Body of pancreas (tissue), 4 donors: ENCODE results near the gene DUSP5. TPM values are rescaled to one million over a fixed set of nuclear protein-coding genes. Genes with fewer than 3 reads are reported as not detected.

Experiments used
- ATAC-seq: fragments of 150-250 bp; one replicate; pipeline ENCODE4 v1.9.1; 2016
- DNase-seq, 4 donors: peaks; one replicate each; pipeline ENCODE4 v3.0.0-alpha.2; 2019
- H3K27ac ChIP-seq, 4 donors: fragments of 200-600 bp; sonication (generic); 1 replicate in 3 of 4; 2 replicates in 1 of 4; pipeline versions ENCODE4 v1.5.1 to v1.6.1; 2016 to 2019; ENCODE audit warnings: mild to moderate bottlenecking in 1 of 4, mixed read lengths in 1 of 4, moderate library complexity in 1 of 4
- H3K27me3 ChIP-seq, 2 donors: fragments of 200-600 bp; sonication (generic); one replicate each; pipeline ENCODE4 v1.6.0; 2016; ENCODE audit warnings: mild to moderate bottlenecking in 1 of 2
- H3K36me3 ChIP-seq, 2 donors: fragments of 200-600 bp; sonication (generic); replicated peaks in 1 of 2; 2 replicates each; pipeline ENCODE4 v1.5.1; 2016; ENCODE audit warnings: low read depth in 2 of 2; ENCODE audit not compliant: insufficient read depth in 1 of 2
- H3K4me1 ChIP-seq: fragments of 200-600 bp; sonication (generic); one replicate; pipeline ENCODE4 v1.6.0; 2016
- H3K4me3 ChIP-seq, 2 donors: fragments of 200-600 bp; sonication (generic); 1 replicate in 1 of 2; 2 replicates in 1 of 2; pipeline ENCODE4 v1.5.1; 2016 to 2019
- H3K9me3 ChIP-seq, 3 donors: fragments of 200-600 bp; sonication (generic); 1 replicate in 2 of 3; 2 replicates in 1 of 3; pipeline ENCODE4 v1.5.1; 2016
- POLR2A ChIP-seq, 3 donors: fragments of 450-650 bp; IDR thresholded peaks; one replicate each; pipeline ENCODE4 v1.6.1; 2016; ENCODE audit warnings: antibody characterized with exemption in 3 of 3, mild to moderate bottlenecking in 2 of 3
- WGBS, 2 donors: methylation state at CpG; one replicate each; pipeline ENCODE4 v1.1.5; 2017; 5-methylcytosine and 5-hydroxymethylcytosine counted together
- intact Hi-C: fragments of 100-400 bp; cut with DNase I; formaldehyde crosslinking; loops from one replicate; pipeline ENCODE4 v1.15.1; 2023
- total RNA-seq, 2 donors: library from RNA; depleted of rRNA; stranded (reverse); fragments of >200 nt; gene quantifications; one replicate each; pipeline ENCODE4 v1.1.0, GENCODE V29; 2016
- TF ChIP-seq, protein P1 (sequence below), 7 experiments: fragments of 450-650 bp in 4 of 7; fragments of 200-600 bp in 3 of 7; sonication (generic) in 3 of 7; IDR thresholded peaks; one replicate each; pipeline ENCODE4 v1.5.1; 2016 to 2019; ENCODE audit warnings: antibody characterized with exemption in 7 of 7

DUSP5 gene
- total RNA-seq, 2 donors from 2014 or later = 6.2 to 9.2 TPM

DNA sequence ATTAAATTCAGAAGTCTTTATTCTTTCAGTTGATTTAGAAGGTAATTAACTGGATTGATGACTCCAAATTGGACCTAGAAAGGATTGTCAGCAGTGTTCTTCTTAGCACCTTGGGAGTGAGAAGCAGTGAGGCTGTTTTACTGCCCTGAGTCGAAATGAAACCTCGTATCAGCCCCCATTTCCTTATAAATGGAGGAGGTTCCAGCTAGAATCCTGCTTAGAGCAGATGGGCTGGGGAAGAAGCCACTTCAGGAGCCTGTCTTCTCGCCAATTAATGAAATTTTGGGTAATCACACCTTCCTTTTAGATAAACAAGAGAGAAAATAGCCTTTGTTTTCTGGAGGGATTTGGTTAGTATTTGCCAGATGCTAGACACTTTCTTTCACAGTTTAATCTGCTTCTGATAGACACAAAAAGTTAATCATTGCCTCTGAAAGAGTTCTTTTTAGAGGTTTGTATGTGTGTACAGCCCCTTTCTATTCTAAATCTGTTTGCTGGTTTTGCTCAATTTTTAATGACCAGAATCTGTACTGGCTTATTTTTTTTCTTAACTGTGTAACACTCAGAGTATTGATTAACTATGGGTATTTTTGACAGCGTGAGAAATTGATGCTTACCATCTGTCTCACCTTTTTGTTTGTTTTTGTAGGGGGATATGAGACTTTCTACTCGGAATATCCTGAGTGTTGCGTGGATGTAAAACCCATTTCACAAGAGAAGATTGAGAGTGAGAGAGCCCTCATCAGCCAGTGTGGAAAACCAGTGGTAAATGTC is 4.6 kb downstream of the DUSP5 start:
- H3K27ac ChIP-seq = peak overlapping the region in 3 of 4 donors; percentile 61 to 90 (median 80)
- intact Hi-C loops = no loop called here
- DNase-seq (no peak), ATAC-seq (no peak)
- H3K36me3 ChIP-seq = no peaks in the 10 kb centered on the region
- TF ChIP-seq POLR2A (IDR thresholded peaks at IDR 0.05) = no peak
- TF ChIP-seq, protein P1, sequence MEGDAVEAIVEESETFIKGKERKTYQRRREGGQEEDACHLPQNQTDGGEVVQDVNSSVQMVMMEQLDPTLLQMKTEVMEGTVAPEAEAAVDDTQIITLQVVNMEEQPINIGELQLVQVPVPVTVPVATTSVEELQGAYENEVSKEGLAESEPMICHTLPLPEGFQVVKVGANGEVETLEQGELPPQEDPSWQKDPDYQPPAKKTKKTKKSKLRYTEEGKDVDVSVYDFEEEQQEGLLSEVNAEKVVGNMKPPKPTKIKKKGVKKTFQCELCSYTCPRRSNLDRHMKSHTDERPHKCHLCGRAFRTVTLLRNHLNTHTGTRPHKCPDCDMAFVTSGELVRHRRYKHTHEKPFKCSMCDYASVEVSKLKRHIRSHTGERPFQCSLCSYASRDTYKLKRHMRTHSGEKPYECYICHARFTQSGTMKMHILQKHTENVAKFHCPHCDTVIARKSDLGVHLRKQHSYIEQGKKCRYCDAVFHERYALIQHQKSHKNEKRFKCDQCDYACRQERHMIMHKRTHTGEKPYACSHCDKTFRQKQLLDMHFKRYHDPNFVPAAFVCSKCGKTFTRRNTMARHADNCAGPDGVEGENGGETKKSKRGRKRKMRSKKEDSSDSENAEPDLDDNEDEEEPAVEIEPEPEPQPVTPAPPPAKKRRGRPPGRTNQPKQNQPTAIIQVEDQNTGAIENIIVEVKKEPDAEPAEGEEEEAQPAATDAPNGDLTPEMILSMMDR (IDR thresholded peaks at IDR 0.05) = no peak
- no peaks in the 10 kb centered on the region for H3K27me3 ChIP-seq
- 38 to 47% methylated on average over 6 of the region's 6 CpGs for WGBS, 2 donors
- no peaks in the 10 kb centered on the region for H3K9me3 ChIP-seq
- H3K4me3 ChIP-seq = no peak overlapping the region
- H3K4me1 ChIP-seq = peaks cover 48% of the 10 kb centered on the region

DNA sequence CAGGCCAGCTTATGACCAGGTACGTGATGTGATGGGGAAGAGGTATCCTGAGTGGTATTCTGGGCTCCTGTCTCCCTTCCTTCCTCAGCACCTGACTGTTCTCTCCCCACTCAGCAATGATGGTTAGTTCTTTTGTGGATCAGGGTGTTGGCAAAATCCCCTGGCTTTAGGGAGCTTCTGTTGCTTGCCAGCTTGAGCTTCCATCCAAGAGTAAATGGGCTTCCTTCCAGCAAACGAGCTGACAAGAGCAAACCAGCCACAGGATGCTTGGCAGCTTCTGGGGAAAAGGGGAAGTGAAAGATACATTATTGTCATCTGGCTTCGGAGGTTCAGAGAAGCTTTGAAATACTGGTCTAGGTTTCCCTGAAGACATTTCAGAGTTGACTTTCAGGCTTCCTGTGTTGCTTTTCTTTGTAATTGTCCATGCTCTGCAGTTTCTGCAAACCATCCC is 5.2 kb downstream of the DUSP5 start:
- H3K27ac ChIP-seq = peak overlapping the region in 3 of 4 donors; percentile 22 to 90 (median 80)
- no peaks in the 10 kb centered on the region for H3K36me3 ChIP-seq
- peak in 2 of 4 donors; percentile 36 to 67 for DNase-seq
- H3K27me3 ChIP-seq = no peaks in the 10 kb centered on the region
- intact Hi-C loops = no loop called here
- ATAC-seq = no peak
- WGBS, 2 donors = 20 to 30% methylated on average over 3 of the region's 3 CpGs
- peaks cover 48% of the 10 kb centered on the region for H3K4me1 ChIP-seq
- no peak for TF ChIP-seq POLR2A (IDR thresholded peaks at IDR 0.05)
- TF ChIP-seq, protein P1 (IDR thresholded peaks at IDR 0.05) = no peak
- no peak overlapping the region for H3K4me3 ChIP-seq
- H3K9me3 ChIP-seq = no peaks in the 10 kb centered on the region

DNA sequence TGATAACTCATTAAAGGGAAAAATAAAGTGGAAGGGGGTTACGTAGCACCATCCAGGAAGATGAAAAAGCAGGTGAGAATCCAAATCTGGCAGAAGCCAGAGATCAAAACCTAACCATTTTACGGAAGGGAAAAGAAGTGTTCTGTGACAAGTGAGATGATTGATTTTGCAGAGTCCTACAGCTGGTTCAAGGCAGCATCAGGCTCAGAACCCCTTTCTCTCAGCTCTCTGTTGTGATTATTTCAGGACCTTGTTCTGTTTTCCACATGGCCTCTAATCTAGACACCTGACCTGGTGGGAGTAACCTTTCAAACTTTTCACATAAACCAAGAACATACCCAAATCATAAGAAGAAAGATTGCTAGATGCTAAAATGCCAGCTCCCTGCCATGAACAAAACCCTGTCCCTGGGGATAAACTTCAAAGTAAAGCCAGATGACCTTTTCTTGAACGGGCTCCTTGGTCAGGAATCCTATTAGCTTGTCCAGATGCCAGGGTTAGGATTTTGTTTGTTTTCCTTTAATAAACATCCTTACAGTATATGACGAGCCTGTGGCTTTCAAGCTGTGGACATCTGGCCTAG is 5.9 kb downstream of the DUSP5 start:
- Histone ChIP-seq H3K4me1 (peaks cover 44% of the 10 kb centered on the region), H3K4me3 (no peak overlapping the region), H3K27me3 (no peaks in the 10 kb centered on the region), H3K36me3 (no peaks in the 10 kb centered on the region), H3K9me3 (no peaks in the 10 kb centered on the region), H3K27ac (peak overlapping the region in 3 of 4 donors; percentile 22 to 90 (median 80))
- ATAC-seq (no peak), DNase-seq (no peak)
- 42 to 47% methylated on average over 4 of the region's 4 CpGs for WGBS, 2 donors
- TF ChIP-seq, protein P1 (IDR thresholded peaks at IDR 0.05) = no peak
- TF ChIP-seq POLR2A (IDR thresholded peaks at IDR 0.05) = no peak
- intact Hi-C loops = no loop called here

DNA sequence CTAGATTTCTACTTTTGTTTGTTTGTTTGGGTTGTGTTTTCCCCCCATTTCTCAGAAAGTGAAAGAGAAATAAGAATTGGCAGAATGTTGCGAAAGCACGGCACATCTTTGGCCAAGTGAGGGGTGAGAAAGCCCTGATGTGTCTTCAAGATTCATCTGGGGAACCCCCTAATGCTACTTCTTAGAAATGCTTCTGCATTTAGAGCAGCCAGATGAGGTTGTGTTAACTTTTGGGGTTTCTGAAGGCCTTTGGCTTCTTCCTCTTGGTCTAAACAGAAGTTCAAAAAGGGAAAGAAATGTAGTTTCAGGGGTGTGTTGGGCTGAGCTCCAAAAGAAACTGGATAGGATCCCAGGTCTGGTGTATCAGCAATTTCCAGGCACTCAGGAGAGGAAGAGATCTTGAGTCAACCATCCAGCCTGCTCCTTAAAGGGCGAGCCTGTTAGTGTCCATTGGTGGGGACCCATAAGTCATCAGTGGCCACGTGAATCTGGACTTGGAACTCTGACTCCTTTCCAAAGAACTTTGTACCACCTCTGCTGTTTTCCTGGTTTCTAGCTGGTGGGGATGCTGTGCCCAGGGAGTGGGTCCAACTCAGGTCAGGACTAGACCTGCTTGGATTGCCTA is 6.5 kb downstream of the DUSP5 start:
- H3K9me3 ChIP-seq = no peaks in the 10 kb centered on the region
- 56 to 57% methylated on average over 4 of the region's 4 CpGs for WGBS, 2 donors
- H3K27me3 ChIP-seq = no peaks in the 10 kb centered on the region
- no peak for ATAC-seq
- no peak for TF ChIP-seq POLR2A (IDR thresholded peaks at IDR 0.05)
- TF ChIP-seq, protein P1 (IDR thresholded peaks at IDR 0.05) = no peak
- H3K4me3 ChIP-seq = no peak overlapping the region
- intact Hi-C loops = no loop called here
- DNase-seq = peak in 1 of 4 donors; percentile 60
- peak overlapping the region in 3 of 4 donors; percentile 22 to 90 (median 80) for H3K27ac ChIP-seq
- no peaks in the 10 kb centered on the region for H3K36me3 ChIP-seq
- peaks cover 38% of the 10 kb centered on the region for H3K4me1 ChIP-seq
